ENCODE data around the gene UPK3BL2.

The UPK3BL2 gene

GRCh38 chr7:102493220-102493935, 50.1 kb downstream of the UPK3BL2 start:
- peak; percentile 32 for DNase-seq

GRCh38 chr7:102490529-102491075, 52.9 kb downstream of the UPK3BL2 start:
- DNase-seq = peak; percentile 50

Data from CD4-positive, alpha-beta T cell treated with Interferon gamma for 1 hour (primary cell).